Activated T-helper 17 cell treated with anti-CD3 and anti-CD28 coated beads, Interleukin-2, amount 50 U/mL, for 72 hours (primary cell): ENCODE results near the gene PRPF19. TPM values are rescaled to one million over a fixed set of nuclear protein-coding genes. Genes with fewer than 3 reads are reported as not detected.
A peak's percentile ranks its signal among the peaks of the same experiment; 100 is the strongest.

ENCODE experiments used
- ATAC-seq: fragments of 150-1000 bp; cut with Tn5 transposase; replicated peaks from 2 replicates; pipeline ENCODE4 v1.10.0; 2021; ENCODE audit warnings: mild to moderate bottlenecking, moderate library complexity
- H3K27ac Mint-ChIP-seq: one replicate; pipeline ENCODE4 v1.8.0; 2022; ENCODE audit warnings: mixed read lengths
- H3K27me3 Mint-ChIP-seq: one replicate; pipeline ENCODE4 v1.8.0; 2022; ENCODE audit warnings: mixed read lengths
- H3K36me3 Mint-ChIP-seq: one replicate; pipeline ENCODE4 v1.8.0; 2022; ENCODE audit warnings: low read depth, mild to moderate bottlenecking, mixed read lengths
- H3K4me1 Mint-ChIP-seq: one replicate; pipeline ENCODE4 v1.8.0; 2022; ENCODE audit warnings: mixed read lengths
- H3K4me3 Mint-ChIP-seq: one replicate; pipeline ENCODE4 v1.8.0; 2022; ENCODE audit warnings: mild to moderate bottlenecking, mixed read lengths
- H3K9me3 Mint-ChIP-seq: one replicate; pipeline ENCODE4 v1.8.0; 2022; ENCODE audit warnings: mixed read lengths
- total RNA-seq, 2 donors: library from RNA; stranded (reverse); gene quantifications; one replicate each; pipeline ENCODE4 v1.2.3, GENCODE V29; 2022

The PRPF19 gene
- total RNA-seq, 2 donors from 2014 or later: 80.2 to 165 TPM

- peak overlapping the region; percentile 58 for H3K27ac Mint-ChIP-seq
- H3K4me1 Mint-ChIP-seq: peaks cover 5% of the 10 kb centered on the region
- no peak overlapping the region for H3K4me3 Mint-ChIP-seq
- no peak for ATAC-seq
- H3K9me3 Mint-ChIP-seq: no peaks in the 10 kb centered on the region
- peaks cover 8% of the 10 kb centered on the region for H3K27me3 Mint-ChIP-seq
- H3K36me3 Mint-ChIP-seq: no peaks in the 10 kb centered on the region
Observed at GRCh38 chr11:60944490-60945294, 38.3 kb upstream of the PRPF19 start.

- Mint-ChIP-seq H3K27me3 (peaks cover 3% of the 10 kb centered on the region), H3K9me3 (no peaks in the 10 kb centered on the region), H3K27ac (no peak overlapping the region), H3K36me3 (no peaks in the 10 kb centered on the region), H3K4me1 (peaks cover 5% of the 10 kb centered on the region), H3K4me3 (no peak overlapping the region)
- no peak for ATAC-seq
Observed at GRCh38 chr11:60942970-60943565, 36.7 kb upstream of the PRPF19 start.

GRCh38 chr11:60942219-60942618 is 35.8 kb upstream of the PRPF19 start:
- no peak overlapping the region for H3K4me3 Mint-ChIP-seq
- peaks cover 3% of the 10 kb centered on the region for H3K27me3 Mint-ChIP-seq
- H3K9me3 Mint-ChIP-seq: no peaks in the 10 kb centered on the region
- H3K4me1 Mint-ChIP-seq: peaks cover 5% of the 10 kb centered on the region
- no peak overlapping the region for H3K27ac Mint-ChIP-seq
- ATAC-seq: no peak
- no peaks in the 10 kb centered on the region for H3K36me3 Mint-ChIP-seq

GRCh38 chr11:60941371-60942119 is 35.2 kb upstream of the PRPF19 start:
- no peaks in the 10 kb centered on the region for H3K36me3 Mint-ChIP-seq
- peaks cover 3% of the 10 kb centered on the region for H3K27me3 Mint-ChIP-seq
- peaks cover 5% of the 10 kb centered on the region for H3K4me1 Mint-ChIP-seq
- H3K9me3 Mint-ChIP-seq: no peaks in the 10 kb centered on the region
- no peak overlapping the region for H3K27ac Mint-ChIP-seq
- no peak overlapping the region for H3K4me3 Mint-ChIP-seq
- ATAC-seq: no peak

- H3K27me3 Mint-ChIP-seq: peaks cover 3% of the 10 kb centered on the region
- no peaks in the 10 kb centered on the region for H3K9me3 Mint-ChIP-seq
- peaks cover 5% of the 10 kb centered on the region for H3K4me1 Mint-ChIP-seq
- H3K36me3 Mint-ChIP-seq: no peaks in the 10 kb centered on the region
- peak; percentile 47 for ATAC-seq
- peak overlapping the region; percentile 66 for H3K27ac Mint-ChIP-seq
- H3K4me3 Mint-ChIP-seq: no peak overlapping the region
Observed at GRCh38 chr11:60939855-60940254, 33.5 kb upstream of the PRPF19 start.

- H3K27ac Mint-ChIP-seq: peak overlapping the region; percentile 66
- peaks cover 4% of the 10 kb centered on the region for H3K4me1 Mint-ChIP-seq
- no peaks in the 10 kb centered on the region for H3K36me3 Mint-ChIP-seq
- no peak overlapping the region for H3K4me3 Mint-ChIP-seq
- ATAC-seq: no peak
- H3K27me3 Mint-ChIP-seq: peaks cover 3% of the 10 kb centered on the region
- no peaks in the 10 kb centered on the region for H3K9me3 Mint-ChIP-seq
Observed at GRCh38 chr11:60939301-60939700, 32.9 kb upstream of the PRPF19 start.

- Mint-ChIP-seq H3K27me3 (peaks cover 3% of the 10 kb centered on the region), H3K27ac (no peak overlapping the region), H3K9me3 (no peaks in the 10 kb centered on the region), H3K4me1 (no peaks in the 10 kb centered on the region), H3K4me3 (no peak overlapping the region), H3K36me3 (no peaks in the 10 kb centered on the region)
- ATAC-seq: no peak
Observed at GRCh38 chr11:60938500-60938899, 32.1 kb upstream of the PRPF19 start.

GRCh38 chr11:60937811-60938210 is 31.4 kb upstream of the PRPF19 start:
- Mint-ChIP-seq H3K36me3 (no peaks in the 10 kb centered on the region), H3K4me1 (no peaks in the 10 kb centered on the region), H3K27ac (no peak overlapping the region), H3K4me3 (no peak overlapping the region), H3K9me3 (no peaks in the 10 kb centered on the region), H3K27me3 (peaks cover 3% of the 10 kb centered on the region)
- ATAC-seq: no peak

- Mint-ChIP-seq H3K4me3 (no peak overlapping the region), H3K27ac (no peak overlapping the region), H3K4me1 (no peaks in the 10 kb centered on the region), H3K36me3 (no peaks in the 10 kb centered on the region), H3K27me3 (peaks cover 3% of the 10 kb centered on the region), H3K9me3 (no peaks in the 10 kb centered on the region)
- ATAC-seq: no peak
Observed at GRCh38 chr11:60937144-60937527, 30.8 kb upstream of the PRPF19 start.

GRCh38 chr11:60936467-60937143 is 30.2 kb upstream of the PRPF19 start:
- no peak overlapping the region for H3K4me3 Mint-ChIP-seq
- H3K36me3 Mint-ChIP-seq: no peaks in the 10 kb centered on the region
- H3K4me1 Mint-ChIP-seq: no peaks in the 10 kb centered on the region
- peaks cover 3% of the 10 kb centered on the region for H3K27me3 Mint-ChIP-seq
- no peaks in the 10 kb centered on the region for H3K9me3 Mint-ChIP-seq
- H3K27ac Mint-ChIP-seq: no peak overlapping the region
- ATAC-seq: no peak

- Mint-ChIP-seq H3K4me1 (no peaks in the 10 kb centered on the region), H3K27me3 (peaks cover 3% of the 10 kb centered on the region), H3K36me3 (no peaks in the 10 kb centered on the region), H3K4me3 (no peak overlapping the region), H3K9me3 (no peaks in the 10 kb centered on the region), H3K27ac (no peak overlapping the region)
- ATAC-seq: no peak
Observed at GRCh38 chr11:60935676-60936442, 29.5 kb upstream of the PRPF19 start.

- H3K4me3 Mint-ChIP-seq: no peak overlapping the region
- ATAC-seq: no peak
- H3K36me3 Mint-ChIP-seq: no peaks in the 10 kb centered on the region
- no peaks in the 10 kb centered on the region for H3K9me3 Mint-ChIP-seq
- H3K27me3 Mint-ChIP-seq: peaks cover 3% of the 10 kb centered on the region
- H3K27ac Mint-ChIP-seq: no peak overlapping the region
- no peaks in the 10 kb centered on the region for H3K4me1 Mint-ChIP-seq
Observed at GRCh38 chr11:60934790-60935605, 28.6 kb upstream of the PRPF19 start.

- H3K4me1 Mint-ChIP-seq: no peaks in the 10 kb centered on the region
- no peaks in the 10 kb centered on the region for H3K9me3 Mint-ChIP-seq
- no peak overlapping the region for H3K4me3 Mint-ChIP-seq
- H3K27me3 Mint-ChIP-seq: peaks cover 3% of the 10 kb centered on the region
- no peak overlapping the region for H3K27ac Mint-ChIP-seq
- no peaks in the 10 kb centered on the region for H3K36me3 Mint-ChIP-seq
- ATAC-seq: no peak
Observed at GRCh38 chr11:60934124-60934789, 27.9 kb upstream of the PRPF19 start.
